HG03045 (cell line): ENCODE measurements around the gene CDC7.
"Not testable (repeated sequence)": the region's sequence is repeated elsewhere in the genome, so short reads cannot be mapped to it uniquely, and the experiment has no call there.

Source experiments
- ATAC-seq: cut with Tn5 transposase; IDR thresholded peaks from one replicate; pipeline ENCODE4 v1.9.1; 2021; ENCODE audit warnings: mild to moderate bottlenecking, moderate library complexity; ENCODE audit not compliant: unreplicated experiment

The CDC7 gene

DNA sequence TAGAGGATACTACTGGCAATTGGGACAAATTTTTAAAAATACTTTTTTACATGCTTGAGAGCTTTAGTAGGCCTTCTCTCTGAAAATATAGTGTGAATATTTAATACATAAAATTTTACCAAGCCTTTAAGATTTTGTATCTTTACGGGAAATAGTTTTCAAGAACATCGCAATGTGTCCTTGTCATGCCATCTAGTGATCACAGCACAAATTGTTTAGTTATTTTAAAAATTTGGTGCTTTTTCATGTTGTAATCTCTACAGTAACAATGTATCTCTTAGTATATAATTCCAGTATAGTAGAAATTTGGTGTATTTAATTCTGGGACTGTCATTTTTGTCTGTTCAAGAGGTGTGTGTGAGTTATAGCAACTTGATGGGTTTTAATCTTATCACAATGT, 6.7 kb downstream of the CDC7 start:
- no peak for ATAC-seq

DNA sequence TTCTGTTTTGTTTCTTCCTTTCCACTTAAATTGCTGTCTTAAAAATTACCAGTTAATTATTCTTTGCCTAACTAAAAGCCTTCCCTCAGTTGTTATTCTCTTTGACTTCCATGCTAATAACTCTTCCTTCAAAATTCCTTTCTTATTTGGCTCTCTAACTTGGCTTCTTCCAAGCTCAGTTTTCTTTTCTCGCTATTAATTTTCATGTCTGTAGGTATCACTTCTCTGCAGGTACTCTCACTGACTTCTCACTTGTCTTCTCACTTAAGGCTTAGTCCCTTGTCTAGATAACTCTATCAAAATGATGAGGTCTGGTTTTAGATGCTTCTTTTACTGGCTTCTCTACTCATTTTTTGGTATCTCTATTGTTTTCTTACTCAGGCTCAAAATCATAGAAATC, 10.1 kb downstream of the CDC7 start:
- no peak for ATAC-seq

DNA sequence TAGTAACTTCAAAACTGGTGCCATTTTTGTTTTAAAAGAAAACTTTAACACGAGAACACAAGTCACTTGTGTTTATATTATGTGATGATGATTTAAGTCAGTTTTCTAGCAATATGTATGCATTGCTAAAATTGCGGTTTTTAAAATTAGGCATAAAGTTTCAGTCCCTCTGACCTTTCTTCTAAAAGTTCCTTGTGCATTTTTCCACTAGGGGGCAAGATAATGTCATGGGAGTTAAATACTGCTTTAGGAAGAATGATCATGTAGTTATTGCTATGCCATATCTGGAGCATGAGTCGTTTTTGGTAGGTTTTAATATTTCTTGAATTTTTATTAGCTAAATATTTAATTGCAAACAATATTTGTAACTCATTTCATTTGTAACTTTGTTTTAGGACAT, 10.7 kb downstream of the CDC7 start:
- ATAC-seq = no peak

DNA sequence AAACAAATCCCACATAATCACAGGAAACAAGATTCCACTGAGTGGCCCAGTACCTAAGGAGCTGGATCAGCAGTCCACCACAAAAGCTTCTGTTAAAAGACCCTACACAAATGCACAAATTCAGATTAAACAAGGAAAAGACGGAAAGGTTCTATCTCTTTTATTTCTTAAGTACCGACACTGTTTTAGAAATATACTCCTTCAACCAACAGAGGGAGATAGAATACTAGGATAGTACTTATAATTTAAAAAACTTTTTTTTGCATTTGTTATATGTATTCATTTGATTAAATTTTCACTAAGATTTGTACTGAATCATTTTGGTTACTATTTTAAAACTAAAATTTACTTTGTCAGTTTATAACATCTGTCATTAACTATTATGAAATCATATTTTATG, 12.5 kb downstream of the CDC7 start:
- no peak for ATAC-seq

DNA sequence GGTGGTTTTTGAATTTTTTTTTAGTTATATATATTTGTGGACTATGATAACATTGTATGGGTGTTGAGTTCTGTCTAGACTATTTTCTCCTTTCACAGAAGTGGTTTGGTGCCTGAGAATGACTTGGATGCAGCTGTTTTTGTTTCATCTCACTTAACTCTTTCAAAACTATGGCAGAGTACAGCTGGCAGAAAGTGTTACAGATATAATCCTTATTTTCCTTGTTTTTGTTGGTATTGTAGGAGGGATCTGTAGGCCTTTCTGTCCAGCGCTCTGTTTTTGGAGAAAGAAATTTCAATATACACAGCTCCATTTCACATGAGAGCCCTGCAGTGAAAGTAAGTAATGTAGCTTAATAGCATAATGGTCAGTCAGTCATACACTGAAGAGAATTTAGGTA, 13.1 kb downstream of the CDC7 start:
- ATAC-seq = no peak

DNA sequence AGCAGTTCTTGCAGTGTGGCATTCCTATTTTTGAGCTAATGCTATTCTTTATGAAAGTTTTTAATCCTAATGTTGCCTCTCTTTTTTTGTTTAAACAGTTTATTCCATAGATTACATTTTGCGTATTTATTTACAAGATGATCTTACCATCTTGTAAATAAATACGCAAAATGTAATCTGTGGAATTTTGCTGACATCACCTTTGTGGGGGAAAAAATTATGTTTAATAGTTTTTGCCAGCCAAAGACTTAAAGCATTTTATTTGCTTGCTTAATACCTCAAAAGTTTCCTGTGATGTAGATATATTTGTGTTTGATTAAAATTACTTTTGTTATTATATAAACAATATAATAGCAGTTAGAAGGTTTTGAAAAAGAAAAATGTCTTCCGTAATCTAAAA, 15.3 kb downstream of the CDC7 start:
- no peak for ATAC-seq

DNA sequence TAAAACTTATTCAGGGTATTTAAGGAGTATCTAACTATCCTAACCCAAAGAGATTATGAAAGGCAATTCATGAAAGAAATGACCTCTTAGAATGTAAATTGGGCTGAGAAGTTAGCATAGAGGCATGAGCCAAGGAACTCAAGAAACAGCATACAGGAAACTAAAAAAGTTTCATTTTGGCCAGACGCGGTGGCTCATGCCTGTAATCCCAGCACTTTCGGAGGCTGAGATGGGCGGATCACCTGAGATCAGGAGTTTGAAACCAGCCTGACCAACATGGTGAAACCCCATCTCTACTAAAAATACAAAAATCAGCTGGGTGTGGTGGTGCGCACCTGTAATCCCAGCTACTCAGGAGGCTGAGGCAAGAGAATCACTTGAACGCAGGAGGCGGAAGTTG, 16.0 kb downstream of the CDC7 start:
- ATAC-seq = not testable (repeated sequence)

DNA sequence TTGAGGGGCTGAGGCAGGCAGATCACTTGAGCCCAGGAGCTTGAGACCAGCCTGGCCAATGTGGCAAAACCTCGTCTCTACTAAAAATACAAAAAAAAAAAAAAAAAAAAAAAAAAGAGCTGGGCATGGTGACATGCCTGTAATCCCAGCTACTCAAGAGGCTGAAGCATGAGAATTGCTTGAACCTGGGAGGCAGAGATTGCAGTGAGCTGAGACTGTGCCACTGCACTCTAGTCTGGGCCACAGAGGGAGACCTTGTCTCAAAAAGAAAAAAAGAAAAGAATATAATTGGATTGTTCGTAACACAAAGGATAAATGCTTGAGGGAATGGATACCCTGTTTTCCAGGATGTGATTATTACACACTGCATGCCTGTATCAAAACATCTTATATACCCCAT, 18.5 kb downstream of the CDC7 start:
- not testable (repeated sequence) for ATAC-seq

DNA sequence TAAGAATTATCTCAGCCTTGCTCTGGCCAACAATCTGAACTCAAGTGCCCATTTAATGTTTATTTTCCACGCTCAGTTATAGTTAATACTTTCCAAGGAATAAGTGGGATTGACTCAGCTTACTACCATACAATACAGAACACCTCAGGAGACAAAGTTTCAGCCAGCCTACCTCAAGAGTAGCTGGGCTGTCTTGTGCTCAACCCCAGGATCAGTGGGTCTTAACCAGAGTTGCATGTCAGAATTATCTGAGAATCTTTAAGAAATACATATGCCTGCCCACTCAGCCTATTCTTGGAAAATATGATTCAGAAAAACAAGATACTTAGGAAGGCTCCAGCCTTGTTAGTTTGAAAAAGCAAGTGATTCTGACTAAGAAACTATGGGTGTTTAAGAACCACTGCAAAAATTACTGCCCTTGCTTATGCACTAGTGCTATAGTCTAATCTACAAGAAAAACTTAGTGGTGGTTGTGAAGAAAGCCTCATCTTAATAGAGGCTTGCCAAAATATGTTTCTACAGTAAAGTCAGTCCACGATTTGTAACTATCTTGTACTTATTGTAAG, 20.4 kb downstream of the CDC7 start:
- no peak for ATAC-seq

DNA sequence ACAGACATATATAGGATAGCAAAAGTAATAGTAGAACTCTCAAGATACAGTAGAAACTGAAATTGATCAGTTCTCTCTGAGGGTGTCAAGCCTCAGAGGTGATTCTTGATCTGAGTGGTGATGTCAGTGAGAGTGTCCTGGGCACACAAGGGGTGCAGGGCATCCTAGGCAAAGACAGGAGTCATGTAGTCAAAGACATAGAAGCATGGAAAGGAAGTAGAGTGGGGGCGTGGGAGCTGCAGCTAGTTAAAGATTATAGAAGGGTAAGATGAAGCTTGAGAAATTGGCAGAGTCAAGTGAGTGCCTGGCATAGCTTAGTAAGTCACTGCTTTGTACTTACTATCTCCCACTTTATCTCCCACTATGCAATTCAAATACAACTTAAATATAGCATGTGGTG, 22.8 kb downstream of the CDC7 start:
- ATAC-seq = peak; percentile 96

DNA sequence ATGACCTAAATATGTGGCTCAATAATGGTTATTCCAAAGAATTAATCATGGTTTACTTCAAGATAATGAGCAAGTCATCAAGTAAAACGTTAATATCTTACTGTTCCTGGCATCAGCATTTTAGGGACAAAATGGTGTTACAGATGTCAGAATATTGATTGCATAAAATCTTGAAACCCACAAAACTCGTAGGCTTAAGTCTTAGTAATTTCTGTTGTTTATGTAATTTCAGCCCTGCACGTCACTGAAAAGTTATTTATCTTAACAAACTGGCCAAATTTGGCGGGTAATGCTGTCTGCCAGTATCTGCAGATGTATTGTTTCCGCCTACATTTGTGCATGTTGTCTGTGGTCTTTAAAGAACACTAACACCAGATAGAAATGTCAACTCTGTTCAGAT, 25.8 kb downstream of the CDC7 start:
- ATAC-seq = no peak

DNA sequence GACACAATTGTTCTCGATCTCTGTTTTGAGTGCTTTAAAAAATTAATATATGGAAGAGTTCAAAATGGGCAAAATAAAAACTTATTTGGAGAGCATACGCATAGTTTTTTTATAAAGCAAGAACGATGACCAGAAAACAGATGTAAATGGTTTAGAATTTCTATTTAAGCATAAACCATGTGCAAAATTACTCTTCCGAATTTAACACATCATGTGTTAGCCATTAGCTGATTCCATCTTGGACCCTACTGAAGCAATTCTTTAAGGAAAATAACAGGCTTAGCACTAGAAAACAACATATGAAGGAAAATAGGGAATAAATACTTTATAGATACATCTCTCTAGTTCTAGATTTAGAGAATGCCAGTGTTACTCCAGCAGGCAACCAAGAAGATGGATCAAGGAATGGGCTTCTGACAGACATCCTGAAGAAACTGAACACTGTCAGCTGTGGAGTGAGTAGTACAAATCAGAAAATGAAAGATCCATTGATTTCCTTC, 26.7 kb downstream of the CDC7 start:
- ATAC-seq = no peak

DNA sequence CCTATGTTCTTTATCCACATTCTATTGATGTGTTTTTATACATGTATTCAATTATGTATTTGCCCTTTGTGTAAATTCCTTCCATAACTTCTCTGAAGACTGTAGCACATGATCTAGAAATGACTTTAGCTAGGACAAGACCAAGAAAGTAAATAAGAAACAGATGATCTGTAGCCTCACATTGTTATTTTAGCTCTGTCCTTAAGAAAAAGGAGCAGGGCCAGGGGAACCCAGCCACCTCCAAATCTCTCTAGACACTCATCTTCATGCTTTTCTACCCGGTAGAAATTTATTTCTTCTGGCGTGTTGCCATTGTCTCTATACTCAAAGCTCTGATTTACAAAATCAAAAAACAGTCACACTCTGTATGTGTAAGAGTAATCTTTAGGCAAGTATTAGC, 27.1 kb downstream of the CDC7 start:
- no peak for ATAC-seq

DNA sequence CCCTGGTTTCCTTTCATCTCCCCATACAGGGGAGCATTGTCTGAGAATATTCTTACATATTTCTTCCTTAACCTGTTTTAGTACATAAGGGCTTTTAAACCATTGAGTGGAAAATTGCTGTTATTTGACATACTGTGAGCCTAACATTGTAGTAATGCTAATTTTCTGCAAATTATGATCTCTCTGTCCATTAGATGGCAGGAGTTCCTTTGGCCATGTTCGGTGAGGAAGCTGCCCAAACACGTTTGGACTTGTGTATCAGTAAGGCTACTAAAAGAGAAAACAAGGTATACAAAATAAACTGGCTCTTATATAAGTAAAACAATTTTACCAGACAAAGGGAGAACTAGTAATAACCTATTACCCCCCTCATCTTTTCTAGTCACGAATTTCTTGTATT, 29.2 kb downstream of the CDC7 start:
- ATAC-seq = no peak

DNA sequence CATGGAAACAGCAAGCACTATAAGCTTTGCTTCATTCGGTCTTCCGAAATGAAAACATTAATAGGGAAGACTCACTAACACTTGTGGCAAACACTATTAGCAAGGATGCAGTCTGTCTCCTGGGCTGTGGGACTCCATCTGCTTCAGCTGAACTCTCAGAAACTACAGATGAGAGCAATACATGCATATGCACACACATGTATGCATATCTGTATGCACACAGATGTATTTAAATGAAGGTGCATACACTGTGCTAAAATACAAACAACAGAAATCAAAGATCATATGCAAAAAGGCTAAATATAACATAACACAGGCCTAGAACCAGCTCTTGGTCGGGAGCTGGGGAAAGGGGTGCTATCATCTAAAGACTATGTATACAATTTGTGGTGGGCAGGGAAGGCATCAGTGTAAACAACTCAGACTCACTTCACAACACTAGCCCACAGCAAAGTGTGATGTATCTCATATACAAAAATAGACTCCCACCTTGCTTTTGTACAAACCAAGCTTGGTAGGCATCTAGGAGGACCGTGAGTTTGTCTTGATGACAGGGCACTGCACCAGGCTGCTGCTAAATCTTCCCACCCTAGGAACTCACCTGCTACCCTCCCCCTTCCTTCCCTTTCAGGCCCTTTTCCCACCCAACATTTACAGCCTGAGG, 32.8 kb downstream of the CDC7 start:
- no peak for ATAC-seq

DNA sequence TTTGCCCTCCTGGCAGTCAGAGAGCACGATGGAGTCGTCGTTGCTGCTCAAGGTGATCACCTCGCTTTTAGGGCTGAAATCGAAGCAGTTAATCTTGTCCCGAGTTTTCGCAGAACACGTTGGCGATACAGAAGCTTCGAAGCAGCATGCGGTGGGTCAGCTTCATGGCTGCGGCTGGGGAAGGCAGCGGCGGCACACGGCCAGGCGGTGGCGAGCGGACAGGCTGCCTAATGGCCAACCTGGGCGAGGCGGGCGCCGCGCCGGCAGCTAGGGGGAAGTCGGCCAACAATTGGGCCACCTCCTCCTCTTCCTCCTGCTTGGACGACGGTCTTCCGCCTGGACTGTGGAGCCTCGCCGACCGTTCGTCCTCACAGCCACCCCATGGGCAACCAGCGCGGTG, 34.8 kb downstream of the CDC7 start:
- ATAC-seq = no peak

DNA sequence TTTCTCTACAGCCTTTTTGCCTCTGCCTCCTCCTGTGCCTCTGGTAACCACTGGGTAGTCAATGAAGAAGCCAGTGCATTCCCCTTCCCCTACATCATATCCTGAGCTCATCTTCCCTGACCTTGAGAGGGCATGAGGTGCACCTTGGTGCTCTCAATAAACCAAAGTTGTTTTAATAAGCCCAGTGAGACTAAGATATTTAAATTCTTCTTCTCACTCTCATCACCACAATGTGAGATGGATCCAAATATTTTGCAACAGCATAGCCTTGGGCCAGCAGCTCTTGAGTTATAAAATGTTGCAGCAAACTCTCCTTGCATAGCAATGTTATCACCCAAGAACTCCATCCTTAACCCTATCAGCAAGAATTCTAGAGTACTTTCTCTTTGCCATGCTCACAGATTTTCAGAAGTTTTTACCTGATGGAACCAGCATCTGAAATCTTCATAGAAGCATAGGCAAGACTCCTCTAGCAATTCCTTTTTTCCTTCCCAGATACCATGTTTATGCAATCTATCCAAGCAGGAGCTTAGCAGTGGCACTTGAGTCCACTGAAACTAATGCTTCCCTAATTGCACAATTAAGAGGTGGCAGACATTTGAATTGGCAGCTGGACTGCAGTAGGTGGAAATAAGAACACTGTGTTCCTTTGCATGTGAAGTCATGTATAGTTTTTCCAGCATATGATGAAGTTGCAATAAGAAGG, 36.8 kb downstream of the CDC7 start:
- ATAC-seq = no peak

DNA sequence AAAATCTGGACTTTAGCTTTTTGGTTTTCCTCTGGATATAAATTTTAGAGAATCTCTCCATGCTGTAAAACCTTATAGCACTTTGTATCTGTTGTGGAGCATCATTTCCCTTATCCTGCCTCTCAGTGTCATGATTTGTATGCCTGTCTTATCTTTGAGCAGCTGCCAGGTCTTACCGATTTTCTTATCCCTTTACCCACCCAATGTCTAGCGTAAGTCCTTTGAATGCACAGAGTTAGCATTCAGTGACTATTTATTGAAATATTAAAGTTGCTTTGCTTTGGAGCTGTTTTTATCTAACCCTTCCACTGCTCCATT, 37.3 kb downstream of the CDC7 start:
- ATAC-seq = no peak

DNA sequence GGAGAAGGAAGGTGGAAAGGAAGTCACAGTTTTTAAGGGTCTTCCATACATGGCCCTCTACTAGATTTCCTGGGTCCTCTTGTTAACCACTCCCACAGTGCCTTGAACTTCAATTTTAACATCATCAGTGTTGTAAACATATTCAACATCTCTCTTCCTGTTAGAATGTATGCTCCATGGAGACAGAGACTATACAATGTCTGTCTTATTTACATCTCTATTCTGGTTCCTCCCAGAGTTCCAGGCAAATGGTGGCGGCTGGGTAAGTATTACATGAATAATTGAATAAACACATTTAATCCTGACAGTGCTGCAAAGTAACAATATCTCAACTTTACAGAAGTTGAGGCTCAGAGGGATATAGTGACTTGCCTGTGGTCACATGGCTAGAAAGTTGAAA, 40.3 kb downstream of the CDC7 start:
- no peak for ATAC-seq

DNA sequence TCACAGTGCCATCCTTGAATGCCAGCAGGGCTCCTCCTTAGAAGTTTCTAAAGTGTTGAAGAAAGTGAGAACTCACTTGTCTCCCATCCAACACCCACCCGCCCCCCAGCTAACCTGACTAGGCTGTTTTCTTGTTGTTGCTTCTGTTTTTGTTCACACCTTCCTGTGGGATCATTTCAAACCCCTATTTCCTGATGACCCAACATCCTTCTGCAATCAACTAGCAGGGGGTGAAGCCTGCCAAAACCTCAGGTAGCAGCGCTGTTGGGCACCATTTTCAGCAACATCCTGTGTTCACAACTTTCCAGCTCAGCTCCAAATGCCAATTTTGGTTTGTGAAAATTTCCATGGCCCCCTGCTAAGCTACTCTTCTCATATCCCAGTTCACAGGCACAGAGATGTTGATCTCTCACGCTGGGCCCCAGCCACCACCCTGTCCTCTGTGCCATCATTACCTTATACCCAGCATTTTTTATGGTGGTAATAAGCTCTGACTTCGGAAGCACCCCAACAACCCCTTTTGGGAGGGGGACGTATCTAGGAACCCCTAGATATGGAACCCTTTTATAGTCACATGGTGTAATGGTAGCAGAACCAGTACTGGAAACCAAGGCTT, 41.4 kb downstream of the CDC7 start:
- no peak for ATAC-seq

DNA sequence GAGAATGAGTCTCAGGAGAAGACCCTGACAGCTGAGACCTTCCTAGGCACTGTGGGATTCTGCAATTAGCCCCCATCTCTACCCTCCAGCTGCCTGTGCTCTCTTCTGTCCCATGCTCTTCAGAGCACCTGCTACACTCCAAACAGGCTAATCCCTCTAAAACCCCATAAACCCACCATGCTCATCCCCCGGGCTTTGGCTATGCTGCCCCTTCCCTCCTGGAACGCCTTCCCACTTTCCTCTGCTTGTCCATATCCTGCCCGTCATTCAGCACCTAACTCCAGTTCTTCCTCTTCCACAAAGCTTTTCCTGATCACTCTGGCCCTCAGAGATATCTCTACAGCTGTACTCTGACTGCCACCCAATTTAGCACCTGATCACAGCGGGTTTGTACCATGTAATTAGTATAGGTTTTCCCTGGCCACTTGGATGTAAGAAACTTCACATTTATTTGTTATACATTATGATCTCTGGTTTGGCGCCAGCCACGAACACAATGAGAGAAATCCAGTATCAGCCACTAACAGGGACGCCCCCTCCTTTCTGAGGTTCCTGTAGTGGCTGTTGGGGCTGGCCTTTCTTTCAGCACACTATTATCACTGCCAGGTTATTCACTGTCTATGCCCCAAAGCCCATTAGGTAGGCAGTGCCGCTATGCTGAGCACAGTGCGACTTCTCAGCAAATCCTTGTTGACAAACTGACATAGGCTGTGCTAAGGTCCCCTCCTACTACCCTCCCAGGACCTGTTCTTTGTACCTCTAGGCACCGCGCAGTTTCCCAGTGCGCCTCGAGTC, 45.1 kb downstream of the CDC7 start:
- no peak for ATAC-seq

DNA sequence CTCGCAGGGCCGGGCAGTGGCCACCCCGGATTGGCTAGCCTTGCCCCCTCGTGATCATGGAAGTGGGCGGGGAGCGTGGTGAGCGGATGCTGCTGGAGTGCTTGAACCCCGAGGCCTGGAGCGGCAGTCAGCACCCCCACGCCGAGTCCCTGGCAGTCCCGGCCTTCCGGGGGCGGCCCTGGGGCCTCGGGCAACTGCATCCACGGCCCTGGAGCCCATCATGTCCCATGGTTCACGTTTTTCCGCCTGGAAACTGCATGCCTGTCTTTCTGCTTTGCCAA, 45.6 kb downstream of the CDC7 start:
- ATAC-seq = no peak
